Mesenteric fat pad (tissue), 1 donor: ENCODE results near the gene SMPX. TPM values are rescaled to one million over a fixed set of nuclear protein-coding genes. Genes with fewer than 3 reads are reported as not detected.

Experiments
- DNase-seq: peaks from one replicate; pipeline ENCODE4 v3.0.0-alpha.2; 2020; ENCODE audit warnings: low spot score
- total RNA-seq: library from RNA; stranded (reverse); fragmentation: NEBNext Ultra II Directional; extraction: Animal tissue kit (Norgen Biotek cat#: 25700); gene quantifications from one replicate; pipeline ENCODE4 v1.2.1, GENCODE V29; 2021
- donor health status: DM: yes; HTN: yes; CAD: no.

The SMPX gene
- total RNA-seq, 1 donor from 2014 or later = not detected

- DNase-seq = no peak
These were observed 13.2 kb downstream of the SMPX start for GRCh38 chrX:21744721-21745120.

- no peak for DNase-seq
These were observed 13.9 kb downstream of the SMPX start for GRCh38 chrX:21744060-21744459.

GRCh38 chrX:21741869-21742701 lies 15.8 kb downstream of the SMPX start:
- DNase-seq = no peak

GRCh38 chrX:21741364-21741763 lies 16.6 kb downstream of the SMPX start:
- no peak for DNase-seq

GRCh38 chrX:21740329-21741274 lies 17.3 kb downstream of the SMPX start:
- no peak for DNase-seq

- DNase-seq = no peak
These were observed 19.0 kb downstream of the SMPX start for GRCh38 chrX:21738950-21739287.

- DNase-seq = no peak
These were observed 19.5 kb downstream of the SMPX start for GRCh38 chrX:21738210-21738949.

- no peak for DNase-seq
These were observed 22.2 kb downstream of the SMPX start for GRCh38 chrX:21735768-21736127.

- DNase-seq = no peak
These were observed 22.7 kb downstream of the SMPX start for GRCh38 chrX:21735038-21735767.

- no peak for DNase-seq
These were observed 23.7 kb downstream of the SMPX start for GRCh38 chrX:21734175-21734574.

GRCh38 chrX:21733705-21734104 lies 24.2 kb downstream of the SMPX start:
- no peak for DNase-seq

- DNase-seq = no peak
These were observed 27.9 kb downstream of the SMPX start for GRCh38 chrX:21730026-21730425.

GRCh38 chrX:21728276-21728968 lies 29.5 kb downstream of the SMPX start:
- no peak for DNase-seq

DNA sequence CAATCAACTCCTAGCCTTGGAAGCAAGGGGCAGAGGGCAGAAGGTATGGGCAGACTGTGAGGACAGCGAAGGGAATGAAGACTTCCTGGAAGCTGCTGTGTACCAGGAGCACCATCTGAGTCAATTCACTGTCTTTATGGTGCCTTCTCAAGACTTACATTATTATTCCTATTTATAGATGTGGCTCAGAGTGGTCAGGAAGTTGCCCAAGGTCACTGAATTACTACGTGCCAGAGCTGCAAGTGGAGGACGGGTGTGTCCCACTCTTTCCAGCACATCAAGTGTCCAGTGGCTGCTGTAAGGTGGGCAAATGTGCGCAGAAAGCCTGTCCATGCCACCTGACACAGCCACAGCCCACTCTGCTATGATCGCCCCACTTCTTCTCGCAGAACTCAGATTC lies 32.0 kb downstream of the SMPX start:
- DNase-seq = no peak

DNA sequence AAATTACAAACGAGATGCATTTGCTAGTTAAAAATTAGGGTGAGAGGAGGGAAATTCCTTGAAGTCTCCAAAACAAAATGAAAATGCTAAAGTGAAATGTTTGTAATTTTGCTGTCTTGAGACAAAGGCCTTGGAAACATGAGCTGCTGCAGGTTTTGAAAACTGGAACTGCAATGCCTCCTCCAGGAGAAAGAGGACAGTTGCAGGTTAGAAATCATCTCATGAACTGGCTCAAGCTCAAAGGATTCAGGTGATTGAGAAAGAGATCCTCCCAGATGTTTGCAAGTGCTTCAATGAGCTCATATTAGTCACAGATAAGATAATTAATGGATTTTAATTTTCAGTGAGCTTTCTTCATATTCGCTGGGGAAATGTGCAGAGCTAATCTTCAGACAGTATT lies 32.4 kb downstream of the SMPX start:
- no peak for DNase-seq

- no peak for DNase-seq
These were observed 34.1 kb downstream of the SMPX start for GRCh38 chrX:21723814-21724213.

- DNase-seq = no peak
These were observed 34.8 kb downstream of the SMPX start for GRCh38 chrX:21723084-21723483.

DNA sequence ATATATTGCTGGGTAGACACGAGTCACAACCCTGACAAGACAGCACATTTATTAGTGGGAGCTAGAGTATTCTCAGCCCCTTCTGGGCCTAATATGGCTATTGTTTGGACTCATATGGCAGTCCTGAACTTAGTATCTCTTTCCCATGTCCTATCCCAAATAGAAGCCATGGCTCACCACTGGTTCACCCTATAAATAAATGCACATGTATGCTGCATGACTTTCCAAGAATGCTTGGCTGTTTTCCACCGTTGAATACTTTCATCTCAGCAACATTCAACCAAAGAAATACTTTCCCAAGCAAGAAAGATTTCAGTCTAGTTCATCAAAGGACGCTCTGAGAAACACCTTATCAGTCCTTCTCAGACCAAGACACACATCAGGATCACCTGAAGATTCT lies 36.7 kb downstream of the SMPX start:
- DNase-seq = no peak

- no peak for DNase-seq
These were observed 39.3 kb downstream of the SMPX start for GRCh38 chrX:21718575-21718974.

GRCh38 chrX:21717802-21718201 lies 40.1 kb downstream of the SMPX start:
- DNase-seq = no peak
